ENCODE data around the gene SPOCK2. TPM values are rescaled to one million over a fixed set of nuclear protein-coding genes. Genes with fewer than 3 reads are reported as not detected.

The SPOCK2 gene
- total RNA-seq, 1 experiment from 2014 or later = 1.1 TPM

- Histone ChIP-seq H3K4me1 (ENCODE audit: control insufficient read depth in 1 of 2, insufficient read depth in 2 of 2, low read length in 2 of 2) (peaks cover 1 to 2% of the 10 kb centered on the region in 2 experiments; a peak in 2 of 4 replicates), H3K9me2 (ENCODE audit: insufficient read depth) (no peaks in the 10 kb centered on the region), H3K4me3 (replicated peaks in 1 of 2; ENCODE audit: low read depth in 1 of 2, low read length in 2 of 2) (no peak overlapping the region), H3K79me2 (ENCODE audit: insufficient read depth, low read length) (no peaks in the 10 kb centered on the region), H3K27me3 (ENCODE audit: insufficient read depth, low read length) (no peaks in the 10 kb centered on the region), H3K36me3 (ENCODE audit: control insufficient read depth in 1 of 2, insufficient read depth in 2 of 2, low read length in 2 of 2) (no peaks in the 10 kb centered on the region), H3K9me3 (ENCODE audit: control insufficient read depth in 1 of 2, insufficient read depth in 1 of 2, low read depth in 1 of 2, low read length in 2 of 2) (no peaks in the 10 kb centered on the region; a peak in 1 of 4 replicates), H3K4me2 (ENCODE audit: low read length) (no peak overlapping the region), H2AFZ (ENCODE audit: low read depth, low read length, poor library complexity, severe bottlenecking) (no peak overlapping the region), H3K9ac (ENCODE audit: low read length) (no peak overlapping the region), H4K20me1 (ENCODE audit: insufficient read depth) (no peaks in the 10 kb centered on the region), H3K27ac (ENCODE audit: low read depth, low read length) (no peak overlapping the region)
- BruUV-seq (replicated peaks) = no TSS peak
- ChIA-PET RAD21 (ENCODE audit: low non-redundant PET in 1 of 2, low total read pairs in 2 of 2, uncharacterized antibody in 2 of 2, unreplicated experiment in 2 of 2) (no interaction called here), CTCF (interaction anchor here (1.6 kb wide), 1 partner anchor 20 kb away, joined by 7 read pairs; no protein-coding TSS in a partner anchor), POLR2A (no interaction called here)
- DNase-seq (ENCODE audit: low read depth, low spot score) = no peak
- no peak for ATAC-seq
- TF ChIP-seq EGR1 (IDR thresholded peaks at IDR 0.05; ENCODE audit: low read depth) (no peak), CTCF (IDR thresholded peaks at IDR 0.05 in 2 of 3, conservative IDR thresholded peaks at IDR 0.05 in 1 of 3; ENCODE audit: borderline replicate concordance in 1 of 3, insufficient read depth in 1 of 3, low read depth in 2 of 3, low read length in 2 of 3) (no peak), CEBPB (IDR thresholded peaks at IDR 0.05; ENCODE audit: low read depth) (no peak), ZBTB33 (IDR thresholded peaks at IDR 0.05; ENCODE audit: extremely low read depth, insufficient replicate concordance, low read length) (no peak), ATF3 (IDR thresholded peaks at IDR 0.05) (no peak), YY1 (IDR thresholded peaks at IDR 0.05; ENCODE audit: extremely low read depth, insufficient replicate concordance, low read depth, low read length) (no peak), SRF (IDR thresholded peaks at IDR 0.05; ENCODE audit: low read depth) (no peak), ZFX (IDR thresholded peaks at IDR 0.05) (no peak), ELF1 (IDR thresholded peaks at IDR 0.05; ENCODE audit: borderline replicate concordance, low read depth) (no peak), SIN3A (IDR thresholded peaks at IDR 0.05; ENCODE audit: low read depth) (no peak), JUND (IDR thresholded peaks at IDR 0.05) (no peak)
- intact Hi-C loops (cut with micrococcal nuclease) = no loop called here
These were observed 19.4 kb downstream of the SPOCK2 start for GRCh38 chr10:72068901-72069446.
